Stimulated activated CD4-positive, alpha-beta T cell treated with anti-CD3 and anti-CD28 coated beads, Interleukin-12 subunit alpha, Interleukin-12 subunit beta, amount 100 ng/mL, for 4 hours (primary cell): ENCODE measurements around the gene LOX.
A peak's percentile ranks its signal among the peaks of the same experiment; 100 is the strongest.
"Not testable (repeated sequence)": the region's sequence is repeated elsewhere in the genome, so short reads cannot be mapped to it uniquely, and the experiment has no call there.

Source experiments
- DNase-seq: peaks from one replicate; pipeline ENCODE4 v3.0.0-alpha.2; 2020

LOX gene

DNA sequence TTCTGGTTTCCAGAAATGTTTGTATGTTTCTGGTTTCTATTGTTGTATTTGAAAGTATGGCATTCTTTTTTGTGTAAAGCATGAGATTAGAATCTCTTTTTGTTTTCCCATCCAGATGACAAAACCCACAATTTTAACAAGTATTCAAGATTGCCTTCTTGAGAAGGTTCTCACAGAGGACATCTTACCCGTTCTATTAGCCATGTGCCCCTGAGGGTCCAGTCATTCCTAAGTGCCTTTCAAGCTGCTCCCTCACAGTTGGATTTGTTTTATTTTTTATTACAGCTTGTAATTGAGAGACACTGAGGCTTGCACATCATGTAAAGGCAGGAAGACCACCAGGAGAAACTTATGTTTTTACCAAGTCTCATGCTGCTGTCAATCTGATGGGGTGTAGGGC lies 19.3 kb upstream of the LOX start:
- no peak for DNase-seq

DNA sequence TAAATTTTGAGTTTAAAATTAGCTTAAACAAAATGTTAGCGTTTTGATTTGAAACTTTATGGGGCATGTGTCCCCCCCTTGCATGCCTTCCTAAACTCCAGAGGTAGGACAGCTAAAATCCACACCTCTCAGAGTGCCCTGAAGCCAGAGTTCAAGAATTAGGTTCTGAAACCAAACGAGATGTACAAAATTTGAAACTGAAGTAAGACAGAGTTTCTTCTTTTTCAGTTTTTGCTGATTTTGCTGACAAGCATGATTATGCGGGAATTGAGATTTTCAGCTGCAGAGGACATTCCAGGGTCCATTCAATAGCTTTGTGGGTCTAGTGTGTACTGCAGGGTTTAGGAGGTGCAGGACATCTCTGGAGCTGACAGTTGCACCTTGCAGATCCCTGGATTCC lies 17.1 kb upstream of the LOX start:
- DNase-seq = no peak

DNA sequence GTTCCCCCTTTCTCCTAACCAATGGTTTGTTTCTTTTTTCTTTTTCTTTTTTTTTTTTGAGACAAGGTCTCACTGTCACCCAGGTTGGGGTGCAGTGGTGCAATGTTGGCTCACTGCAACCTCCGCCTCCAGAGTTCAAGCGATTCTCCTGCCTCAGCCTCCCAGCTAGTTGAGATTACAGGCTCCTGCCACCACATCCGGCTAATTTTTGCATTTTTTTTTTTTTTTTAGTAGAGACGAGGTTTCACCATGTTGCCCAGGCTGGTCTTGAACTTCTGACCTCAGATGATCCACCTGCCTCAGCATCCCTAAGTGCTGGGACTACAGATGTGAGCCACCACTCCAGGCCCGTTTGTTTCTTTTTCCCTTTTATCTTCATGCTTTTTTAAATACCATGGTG lies 16.2 kb upstream of the LOX start:
- not testable (repeated sequence) for DNase-seq

DNA sequence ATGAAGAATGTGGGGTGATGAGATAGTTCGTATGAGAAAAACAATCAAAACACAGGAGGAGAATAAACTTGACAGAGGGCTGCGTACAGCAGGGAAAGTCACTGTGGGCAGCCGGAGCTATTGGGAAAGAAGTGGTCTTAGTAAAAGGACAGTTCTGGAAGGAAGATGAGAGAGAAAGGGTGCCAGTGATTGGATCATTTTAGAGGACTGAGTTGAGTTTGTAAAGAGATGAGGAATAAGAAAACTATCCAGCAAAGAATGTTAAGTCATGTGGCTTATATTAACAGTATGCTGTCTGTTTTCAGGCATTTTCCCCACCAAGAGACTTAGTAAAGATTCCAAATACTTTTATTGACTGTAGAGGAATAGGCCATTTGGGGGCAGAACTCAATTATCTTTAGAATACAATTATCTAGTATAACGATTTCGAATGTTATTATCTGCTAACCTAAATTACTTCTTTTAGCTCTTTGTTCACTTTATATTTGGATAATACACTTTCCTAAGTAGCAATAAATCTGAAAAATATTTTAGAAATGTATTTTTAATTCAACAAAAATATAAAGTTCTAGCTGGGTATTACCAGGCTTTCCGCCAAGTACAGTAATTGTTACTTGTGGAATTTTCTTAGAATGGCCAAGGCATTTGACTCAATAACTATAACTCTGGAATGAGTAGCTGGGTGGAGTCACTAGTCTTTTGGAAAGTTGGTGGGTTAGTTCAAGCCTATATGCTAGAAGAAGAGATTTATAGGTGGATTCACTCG lies 15.5 kb upstream of the LOX start:
- no peak for DNase-seq

DNA sequence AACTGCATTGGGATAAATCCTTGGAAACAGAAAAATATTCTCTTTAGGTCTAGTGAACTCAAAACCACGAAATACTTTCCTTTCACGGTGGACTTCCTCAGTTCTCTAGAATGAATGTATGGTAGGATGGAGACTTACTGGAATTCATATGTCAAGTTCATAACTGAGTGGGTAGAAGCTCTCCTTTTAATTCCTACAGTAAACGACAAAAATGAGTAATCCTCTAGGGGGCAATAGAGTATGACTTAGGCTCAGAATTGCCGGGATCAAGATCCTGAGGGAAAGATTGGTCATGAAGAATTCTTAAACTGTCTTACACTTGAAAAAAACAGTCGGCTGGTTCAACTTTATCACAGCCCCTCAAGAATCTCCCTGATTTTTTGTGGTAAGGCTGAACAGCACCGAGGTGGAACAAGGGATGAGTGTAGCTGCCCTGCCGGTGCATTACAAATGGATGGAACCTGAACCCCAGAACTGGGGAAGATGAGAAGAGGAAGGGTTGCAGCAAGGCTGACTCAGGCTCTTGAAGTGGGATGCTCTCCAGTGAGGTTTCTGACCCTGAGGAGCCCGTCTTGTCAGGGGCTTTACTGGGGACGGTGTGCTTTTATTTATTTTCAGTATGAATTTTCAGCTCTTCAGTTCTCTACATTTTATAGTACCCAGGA lies 14.0 kb upstream of the LOX start:
- DNase-seq = no peak

DNA sequence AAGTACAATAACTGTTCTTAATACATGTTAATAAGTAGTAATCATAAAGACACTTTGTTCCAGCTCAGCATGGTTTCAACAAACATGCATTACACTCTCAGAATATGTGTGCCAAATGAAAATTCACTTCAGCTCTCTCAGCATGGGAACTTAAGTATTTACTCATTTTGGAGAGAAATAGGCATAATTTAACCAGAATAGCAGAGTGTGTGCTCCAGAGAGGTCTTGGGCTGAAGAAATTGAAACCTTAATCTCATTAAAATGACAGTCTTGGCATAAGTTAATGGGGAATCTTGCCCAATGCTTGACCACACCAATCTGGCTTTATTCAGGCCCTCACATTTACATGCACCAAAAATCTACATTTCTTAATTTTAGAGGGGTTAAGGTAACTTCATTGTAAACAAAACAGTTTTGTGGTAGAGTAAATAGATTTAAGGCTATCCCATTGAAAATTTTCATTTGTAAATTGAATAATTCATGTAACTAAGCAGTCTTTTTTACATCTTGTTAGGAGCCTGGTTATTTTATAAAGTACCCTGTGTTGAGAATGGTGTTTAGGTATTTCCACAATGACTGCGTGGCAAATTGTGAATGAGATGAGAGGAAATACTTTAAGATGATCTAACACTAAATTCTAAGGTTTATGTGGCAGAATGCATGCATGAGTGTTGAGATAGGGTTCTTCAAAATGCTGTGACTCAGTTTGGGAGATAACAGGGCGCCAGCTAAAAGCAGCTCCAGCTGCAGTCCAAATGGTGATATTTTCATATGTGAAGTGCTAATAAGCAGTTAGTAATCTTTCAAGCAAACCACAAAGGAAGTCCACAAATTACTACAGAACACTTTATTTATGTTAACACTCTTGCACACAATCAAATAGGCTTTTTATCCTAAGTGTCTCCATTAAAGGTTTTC lies 11.3 kb upstream of the LOX start:
- no peak for DNase-seq

DNA sequence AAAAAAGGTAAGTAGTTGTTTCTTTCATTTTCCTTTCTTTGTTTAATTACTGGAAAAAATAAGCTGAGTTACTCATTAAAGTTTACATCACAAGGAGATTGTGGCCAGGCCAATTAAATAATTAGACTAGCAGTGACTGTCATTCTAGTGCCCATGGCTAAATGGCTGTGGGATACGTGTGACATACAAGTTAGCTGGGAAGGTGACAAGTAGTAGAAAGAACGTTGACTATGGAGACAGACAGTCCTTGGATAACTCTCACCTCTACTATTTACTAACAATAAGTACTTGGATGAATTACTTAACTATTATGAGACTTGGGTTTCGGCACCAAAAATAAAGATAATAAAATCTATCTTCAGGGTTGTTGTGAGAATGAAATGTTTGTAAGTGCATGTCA lies 7.0 kb upstream of the LOX start:
- no peak for DNase-seq

DNA sequence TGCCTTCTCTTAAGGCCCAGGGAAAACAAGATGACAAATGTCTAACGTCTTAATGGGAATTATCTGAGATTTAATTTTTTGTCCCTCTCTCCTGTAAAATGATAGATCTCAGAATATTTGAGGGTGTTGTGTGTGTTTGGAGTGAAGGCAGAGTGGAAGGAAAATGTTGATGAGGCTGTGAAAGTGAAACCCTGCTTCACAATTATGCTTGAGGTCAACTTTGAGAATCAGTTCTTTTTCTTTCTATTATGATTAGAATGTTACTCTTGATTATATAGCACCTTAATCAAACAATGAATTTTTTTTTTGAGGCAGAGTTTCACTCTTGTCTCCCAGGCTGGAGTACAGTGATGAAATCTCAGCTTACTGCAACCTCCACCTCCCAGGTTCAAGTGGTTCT lies 5.5 kb upstream of the LOX start:
- no peak for DNase-seq

DNA sequence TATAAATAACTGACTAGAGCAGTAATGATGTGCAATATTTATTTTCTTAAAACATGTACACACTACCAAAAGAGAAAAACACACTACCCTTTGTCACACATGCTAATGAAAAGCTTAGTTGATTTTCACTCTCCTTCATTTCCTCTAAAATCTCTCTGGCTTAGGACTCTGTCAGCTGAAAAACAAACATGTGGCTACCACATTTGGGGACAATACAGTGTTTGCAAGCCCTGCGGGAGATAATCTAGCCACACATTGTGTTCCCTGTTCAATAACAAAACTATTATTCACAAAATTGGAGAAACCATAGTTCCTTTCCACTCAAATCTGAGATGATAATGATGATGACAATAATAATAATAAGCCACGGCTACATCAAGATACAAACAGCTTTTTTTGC lies 3.5 kb upstream of the LOX start:
- DNase-seq = no peak

DNA sequence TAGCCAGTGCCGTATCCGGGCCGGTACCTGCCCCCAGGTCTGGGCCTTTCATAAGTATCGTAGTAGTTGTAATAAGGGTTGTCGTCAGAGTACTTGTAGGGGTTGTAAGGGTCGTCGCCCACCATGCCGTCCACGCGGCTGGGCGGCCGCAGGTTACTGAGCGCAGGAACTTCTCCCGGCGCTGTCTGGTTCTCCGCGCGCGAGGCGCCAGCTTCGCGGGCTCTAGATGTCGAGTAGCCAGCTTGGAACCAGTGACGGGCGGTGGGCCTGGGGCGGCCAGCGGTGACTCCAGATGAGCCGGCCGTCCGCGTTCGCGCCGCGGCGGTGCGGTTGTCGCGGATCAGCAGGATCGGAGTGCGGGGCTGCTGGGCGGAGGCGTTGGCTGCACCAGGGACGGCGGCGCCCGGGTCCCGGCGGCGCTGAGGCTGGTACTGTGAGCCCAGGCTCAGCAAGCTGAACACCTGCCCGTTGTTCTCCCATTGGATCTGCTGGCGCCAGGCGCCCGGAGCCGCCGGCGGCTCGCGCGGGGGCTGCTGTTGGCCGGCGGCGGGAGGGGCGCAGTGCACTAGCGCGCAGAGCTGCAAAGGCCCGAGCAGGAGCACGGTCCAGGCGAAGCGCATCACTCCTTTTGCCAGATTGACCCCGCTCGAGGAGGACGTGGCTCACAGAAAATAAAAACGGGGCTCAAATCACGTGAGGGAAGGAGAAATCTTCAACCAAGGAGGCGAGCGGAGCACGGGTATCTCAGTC lies 518 bp downstream of the LOX start:
- DNase-seq = no peak

DNA sequence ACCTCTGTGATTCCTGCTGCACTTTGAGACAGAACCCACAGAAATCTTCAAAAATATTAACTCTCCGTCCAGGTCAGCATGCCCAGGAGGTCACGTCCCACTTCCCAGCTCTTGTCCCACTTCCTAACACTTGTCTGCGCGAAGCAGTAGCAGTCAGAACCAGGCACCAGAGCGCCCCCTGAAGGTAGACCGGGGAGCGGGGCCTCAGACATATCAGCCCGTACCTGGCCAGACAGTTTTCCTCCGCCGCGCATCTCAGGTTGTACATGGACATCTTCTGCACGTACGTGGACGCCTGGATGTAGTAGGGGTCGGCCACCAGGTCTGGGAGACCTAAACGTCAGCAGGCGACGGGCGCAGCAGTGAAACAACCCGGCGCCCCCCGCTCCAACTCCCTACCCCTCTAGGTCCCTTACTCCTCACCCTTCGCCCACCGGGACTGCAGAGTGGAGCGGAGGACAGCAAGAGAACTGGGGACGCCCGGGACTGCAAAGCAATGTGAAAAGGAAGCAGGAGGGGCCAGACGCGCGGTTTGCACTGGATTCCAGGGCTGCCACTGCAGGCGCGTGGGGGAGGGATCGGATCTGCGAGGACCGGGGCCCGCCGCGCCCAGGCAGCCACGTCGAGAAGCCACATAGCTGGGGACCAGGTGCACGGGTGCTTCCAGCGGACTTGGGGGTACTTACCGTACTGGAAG lies 1.2 kb downstream of the LOX start:
- DNase-seq = peak; percentile 29

DNA sequence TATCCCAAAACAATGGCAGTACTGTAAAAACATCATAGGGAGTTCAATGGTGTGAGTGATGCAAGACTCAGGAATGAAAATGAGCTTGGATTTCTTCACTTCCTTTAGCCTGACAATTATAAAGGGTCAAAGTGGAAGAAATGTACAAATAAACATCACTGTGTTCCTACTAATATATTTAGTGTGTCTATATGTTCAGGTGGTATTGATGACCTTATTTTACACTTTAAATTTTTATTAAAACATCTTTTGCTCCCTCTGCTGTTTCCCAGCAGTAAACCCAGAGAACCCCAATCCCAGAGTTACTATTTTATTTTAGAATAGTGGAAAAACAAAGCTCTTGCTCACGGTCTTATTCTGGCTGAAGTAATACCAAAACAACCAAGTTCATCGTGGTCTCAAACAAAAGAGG lies 2.0 kb downstream of the LOX start:
- DNase-seq = no peak

DNA sequence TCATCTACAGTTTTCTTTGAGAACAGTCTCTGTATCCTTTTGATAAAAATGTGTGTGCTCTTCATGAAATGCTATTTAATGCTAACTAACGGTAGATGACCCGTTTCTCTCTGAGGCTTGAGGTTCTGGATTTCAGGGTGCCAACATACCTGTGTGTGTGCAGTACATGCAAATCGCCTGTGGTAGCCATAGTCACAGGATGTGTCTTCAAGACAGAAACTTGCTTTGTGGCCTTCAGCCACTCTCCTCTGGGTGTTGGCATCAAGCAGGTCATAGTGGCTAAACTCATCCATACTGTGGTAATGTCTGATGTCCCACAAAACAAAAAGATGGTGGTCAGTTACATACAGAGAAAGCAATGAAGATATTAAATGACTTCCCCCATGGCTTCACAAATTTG lies 4.2 kb downstream of the LOX start:
- DNase-seq = no peak

DNA sequence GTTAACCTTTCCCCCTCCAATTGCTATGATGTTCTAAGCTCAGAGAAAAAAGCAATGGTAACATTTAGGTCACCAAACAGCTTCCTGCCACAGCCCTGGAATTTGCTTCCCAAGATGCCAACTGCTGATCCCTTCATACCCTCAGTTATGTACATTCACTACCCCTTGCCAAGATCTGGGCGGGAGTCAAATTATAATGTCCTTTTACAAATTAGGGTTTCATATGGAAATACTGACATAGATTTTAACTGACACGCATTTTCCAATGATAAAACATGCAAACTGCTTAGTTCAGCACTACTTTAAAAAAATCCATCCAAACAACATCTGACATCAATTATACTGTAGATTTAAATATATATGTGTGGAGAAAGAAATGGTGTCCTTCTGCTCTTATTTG lies 5.0 kb downstream of the LOX start:
- no peak for DNase-seq

DNA sequence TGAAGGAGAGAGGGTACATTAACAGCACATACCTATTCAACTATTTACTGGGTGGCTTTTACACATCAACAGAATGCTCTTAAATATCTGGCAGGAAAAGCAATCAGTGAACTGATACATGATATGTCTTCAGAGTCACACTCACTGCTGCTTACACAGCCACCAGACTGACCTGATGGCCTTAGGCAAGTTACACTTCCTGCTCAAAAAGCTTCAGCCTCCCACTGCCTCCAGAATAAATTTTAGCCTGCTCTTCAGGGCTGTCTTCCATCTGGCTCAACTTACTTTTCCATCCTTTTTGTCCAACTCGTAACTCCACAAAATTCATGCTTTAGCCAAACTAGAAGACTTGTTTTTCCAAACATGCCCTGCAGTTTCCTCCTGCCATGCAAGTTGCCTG lies 10.7 kb downstream of the LOX start:
- DNase-seq = no peak

DNA sequence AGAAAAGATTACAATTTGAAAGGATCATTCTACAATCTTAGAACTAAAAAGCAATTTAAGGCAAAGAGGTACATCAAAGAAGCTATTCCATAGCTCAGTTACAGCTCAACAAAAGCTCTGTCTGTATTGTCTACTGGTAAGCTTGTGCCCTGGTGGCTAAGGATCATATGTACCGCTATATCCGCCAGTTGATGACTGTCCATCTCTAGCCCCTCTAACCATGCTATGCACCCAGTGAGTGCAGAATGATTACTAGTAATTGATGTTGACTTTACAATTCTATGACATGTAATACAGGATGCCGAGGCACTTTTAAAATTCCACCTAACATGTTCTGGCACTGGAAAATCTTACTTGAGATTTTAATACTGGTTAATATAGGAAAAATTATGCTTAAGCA lies 13.1 kb downstream of the LOX start:
- no peak for DNase-seq

DNA sequence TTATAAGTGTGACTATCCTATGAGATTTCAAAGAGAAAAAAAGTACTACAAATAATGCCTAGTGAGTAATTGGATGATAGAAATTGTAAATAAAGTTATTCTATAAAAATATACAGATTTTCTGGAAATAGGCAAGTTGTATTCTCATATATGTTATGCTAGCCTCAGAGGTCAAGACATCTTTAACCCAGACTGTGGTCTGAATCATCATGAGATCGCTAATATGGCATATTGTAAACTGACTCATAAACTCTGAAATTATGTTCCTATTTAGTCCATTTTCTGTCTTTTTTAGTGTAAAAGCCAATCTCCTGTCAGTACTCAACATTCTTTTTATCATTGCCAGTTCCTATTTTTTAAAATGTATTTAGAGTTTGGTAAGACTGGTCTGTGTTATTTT lies 14.2 kb downstream of the LOX start:
- DNase-seq = no peak

DNA sequence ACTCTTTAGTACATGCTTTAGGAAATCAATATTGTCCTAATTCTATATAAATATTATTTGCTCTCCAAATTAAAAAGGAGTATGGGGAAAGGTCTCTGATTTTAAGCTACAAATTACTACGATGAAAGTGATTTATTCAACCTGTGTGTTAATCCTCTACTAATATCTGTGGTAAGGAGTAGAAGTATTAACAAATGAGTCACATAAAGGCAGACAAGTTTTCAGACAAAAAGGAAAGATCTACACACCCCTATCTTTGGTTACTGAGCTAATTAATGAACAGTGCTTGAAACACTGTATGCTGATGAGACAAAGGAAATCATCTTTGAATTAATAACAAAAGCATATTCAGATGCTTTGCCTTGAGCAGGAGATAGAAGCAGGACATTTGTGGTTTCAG lies 15.9 kb downstream of the LOX start:
- no peak for DNase-seq

DNA sequence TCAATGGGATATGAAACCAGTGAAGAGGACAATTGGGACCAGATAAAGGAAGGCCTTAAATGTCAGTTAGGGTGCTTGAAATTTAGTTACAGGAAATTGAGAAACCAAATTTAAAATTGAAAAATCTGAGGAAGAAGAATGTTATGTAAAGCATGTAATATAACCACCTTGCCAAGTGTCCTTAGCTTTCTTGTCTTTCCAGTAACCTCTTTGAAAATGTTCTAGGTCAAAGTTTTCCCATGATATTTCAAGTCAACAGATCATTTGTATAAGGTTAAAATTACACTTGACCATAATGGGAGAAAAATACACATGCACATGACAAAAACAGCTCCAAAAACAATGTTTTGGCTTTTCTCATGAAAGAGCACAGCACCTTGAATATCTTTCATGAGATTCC lies 21.1 kb downstream of the LOX start:
- no peak for DNase-seq

DNA sequence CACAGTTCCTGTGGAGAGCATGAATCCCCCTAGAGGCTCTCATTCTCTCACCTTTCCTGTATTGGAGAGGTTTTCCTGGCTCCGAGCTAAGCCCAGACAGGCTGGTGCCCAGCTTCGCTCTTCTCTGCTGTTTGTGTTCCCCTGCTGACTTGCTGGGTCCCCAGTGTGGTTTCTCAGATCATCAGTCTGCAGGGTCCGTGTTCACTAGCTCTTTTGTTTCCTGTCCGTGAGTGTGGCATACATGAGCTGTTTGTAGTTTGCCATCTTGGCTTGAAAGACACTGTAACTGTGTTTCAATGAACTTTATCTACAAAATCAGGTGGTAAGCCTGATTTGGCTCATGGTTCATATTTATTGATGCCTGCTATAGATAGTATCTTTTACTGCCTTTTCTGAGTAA lies 23.8 kb downstream of the LOX start:
- no peak for DNase-seq

DNA sequence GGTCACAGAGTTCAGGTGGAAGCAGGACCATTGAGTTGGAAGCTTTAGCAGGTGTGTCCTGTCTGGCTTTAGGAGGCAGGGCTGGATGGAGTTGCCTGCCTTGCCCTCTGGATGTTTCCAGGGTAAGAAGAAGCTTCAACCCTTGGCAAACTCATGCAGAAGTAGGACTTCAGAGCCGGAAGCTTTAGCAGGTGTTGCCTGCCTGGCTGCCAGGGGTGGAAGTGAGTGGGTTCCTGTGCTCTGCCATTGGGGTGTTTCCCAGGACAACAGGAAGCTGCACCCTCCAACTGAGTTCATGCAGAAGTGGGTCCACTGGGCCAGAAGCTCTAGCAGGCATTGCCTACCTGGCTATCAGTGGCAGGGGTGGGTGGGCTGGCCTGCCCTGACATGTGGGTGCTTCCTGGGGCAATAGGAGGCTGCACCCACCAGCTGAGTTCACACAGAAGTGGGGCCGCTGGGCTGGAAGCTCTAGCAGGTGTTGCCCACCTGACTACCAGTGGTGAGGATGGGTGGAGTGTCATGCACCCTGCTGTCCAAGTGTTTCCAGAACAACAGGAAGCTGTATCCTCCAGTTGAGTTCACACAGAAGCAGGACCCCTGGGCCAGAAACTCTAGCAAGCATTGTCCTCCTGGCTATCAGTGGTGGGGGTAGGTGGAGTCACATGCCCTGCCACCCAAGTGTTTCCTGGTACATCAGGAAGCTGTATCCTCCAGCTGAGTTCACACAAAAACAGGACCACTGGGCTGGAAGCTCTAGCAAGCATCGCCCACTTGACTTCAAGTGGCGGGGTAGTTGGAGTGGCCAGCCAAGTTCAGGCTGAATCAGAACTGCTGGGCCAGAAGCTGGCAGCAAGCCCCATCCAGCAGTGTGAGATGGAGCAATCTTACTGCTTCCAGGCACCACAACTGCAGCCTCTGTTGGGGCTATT lies 24.6 kb downstream of the LOX start:
- DNase-seq = no peak
